Measurements from ENCODE around the gene GFPT2. TPM values are rescaled to one million over a fixed set of nuclear protein-coding genes. Genes with fewer than 3 reads are reported as not detected.

Gene GFPT2
- 3.3 and 7.6 TPM in 2 replicates for polyA plus RNA-seq

GRCh38 chr5:180353048-180353979, at the start of gene GFPT2:
Gene GFPT2 (minus strand): TSS chr5:180353336. CDS start chr5:180353217, 119 bp downstream.

GRCh38 chr5:180291943-180292831, 60.9 kb downstream of the GFPT2 start, which contains the start of gene MAPK9:
Gene MAPK9 (minus strand): TSS chr5:180292083. CDS start chr5:180280561, 11,522 bp downstream.

Other genes with a start within 250 kb of the GFPT2 start
- 0.97 TPM in 1 of 2 replicates, not detected in the other for gene RASGEF1C, start 144.1 kb downstream of the GFPT2 start, polyA plus RNA-seq
- 55.8 and 58.0 TPM in 2 replicates for gene MAPK9, start 61.3 kb downstream of the GFPT2 start, polyA plus RNA-seq
- 3.0 and 4.3 TPM in 2 replicates for gene CNOT6, start 141.0 kb upstream of the GFPT2 start, polyA plus RNA-seq
- not detected in 2 replicates for gene SCGB3A1, start 238.2 kb upstream of the GFPT2 start, polyA plus RNA-seq

Measured in Purkinje cell (primary cell).